ENCODE measurements around the gene CALR.
A peak's percentile ranks its signal among the peaks of the same experiment; 100 is the strongest.

Gene CALR

DNA sequence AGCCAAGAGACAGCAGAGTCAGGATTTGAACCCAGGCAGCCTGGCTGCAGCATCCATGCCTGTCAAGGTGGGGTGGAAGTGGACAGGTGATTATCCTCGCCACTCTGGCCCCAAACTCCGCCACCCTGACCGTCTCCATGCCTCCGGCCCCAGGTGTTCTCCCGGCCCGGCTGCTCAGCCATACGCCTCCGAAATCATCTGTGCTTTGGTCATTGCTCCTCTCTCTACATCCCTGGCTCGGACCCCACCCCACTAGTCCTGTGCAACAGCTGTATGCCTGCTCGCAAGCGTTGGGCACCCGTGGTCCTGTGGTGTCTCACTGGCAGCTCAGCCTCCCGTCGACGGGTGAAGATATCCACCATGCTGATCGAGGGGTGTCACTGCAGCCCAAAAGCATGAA is 34.8 kb downstream of the CALR start:
- Histone ChIP-seq H3K4me1 (ENCODE audit: control insufficient read depth, insufficient read depth, low read length) (no peaks in the 10 kb centered on the region), H3K4me3 (ENCODE audit: low read depth, low read length) (no peak overlapping the region), H3K36me3 (ENCODE audit: control insufficient read depth in 2 of 2, insufficient read depth in 1 of 2, low read length in 2 of 2) (no peaks in the 10 kb centered on the region), H3K9me3 (ENCODE audit: control insufficient read depth, insufficient read depth, low read depth, low read length) (no peaks in the 10 kb centered on the region), H3K27ac (ENCODE audit: extremely low read depth, low read depth, low read length) (no peak overlapping the region)
- ChIA-PET CTCF (interaction anchor here (0.5 to 1.0 kb wide), 4 partner anchors 8 to 305 kb away, joined by 3 to 5 read pairs (median 4); no protein-coding TSS in a partner anchor), POLR2A (no interaction called here)
- TF ChIP-seq BCL11A (tag by site-specific recombination; IDR thresholded peaks at IDR 0.05; ENCODE audit: low read depth), result no peak
- TF ChIP-seq HOXC10 (CRISPR knock-in tag; IDR thresholded peaks at IDR 0.05), result no peak
- TF ChIP-seq KLF10 (tag by site-specific recombination; IDR thresholded peaks at IDR 0.05), result no peak

- ChIA-PET POLR2A (interaction anchor here (0.6 to 1.1 kb wide), 4 partner anchors 9 to 181 kb away, joined by 3 to 4 read pairs (median 3); no protein-coding TSS in a partner anchor), CTCF (interaction anchor here (1.0 to 13.3 kb wide), 4 partner anchors 9 to 118 kb away, joined by 3 to 274 read pairs (median 40); no protein-coding TSS in a partner anchor)
- H3K27ac ChIP-seq (ENCODE audit: extremely low read depth, low read depth, low read length), result no peak overlapping the region
- H3K9me3 ChIP-seq (ENCODE audit: control insufficient read depth, insufficient read depth, low read depth, low read length), result no peaks in the 10 kb centered on the region
- H3K4me3 ChIP-seq (ENCODE audit: low read depth, low read length), result no peak overlapping the region
- H3K4me1 ChIP-seq (ENCODE audit: control insufficient read depth, insufficient read depth, low read length), result no peaks in the 10 kb centered on the region
- no peaks in the 10 kb centered on the region for H3K36me3 ChIP-seq (ENCODE audit: control insufficient read depth in 2 of 2, insufficient read depth in 1 of 2, low read length in 2 of 2)
- TF ChIP-seq ZNF202 (tag by site-specific recombination; IDR thresholded peaks at IDR 0.05; ENCODE audit: borderline replicate concordance), result no peak
- peak; percentile 36; the same call in 1 of the 2 replicates for TF ChIP-seq ATF2 (tag by site-specific recombination; IDR thresholded peaks at IDR 0.05; ENCODE audit: low read depth)
- no peak for TF ChIP-seq ZNF830 (tag by site-specific recombination; IDR thresholded peaks at IDR 0.05; ENCODE audit: low read depth)
- TF ChIP-seq ZFP69B (tag by site-specific recombination; IDR thresholded peaks at IDR 0.05), result 0 out of 2 replicates have a peak, but pooled peaks have one; percentile 39
- TF ChIP-seq ZNF629 (tag by site-specific recombination; IDR thresholded peaks at IDR 0.05), result peak; percentile 63; the same call in 1 of the 2 replicates
- 0 out of 2 replicates have a peak, but pooled peaks have one; percentile 14 for TF ChIP-seq SP3 (tag by site-specific recombination; IDR thresholded peaks at IDR 0.05)
- TF ChIP-seq ZNF311 (tag by site-specific recombination; IDR thresholded peaks at IDR 0.05; ENCODE audit: borderline replicate concordance), result no peak
- TF ChIP-seq, protein P1, sequence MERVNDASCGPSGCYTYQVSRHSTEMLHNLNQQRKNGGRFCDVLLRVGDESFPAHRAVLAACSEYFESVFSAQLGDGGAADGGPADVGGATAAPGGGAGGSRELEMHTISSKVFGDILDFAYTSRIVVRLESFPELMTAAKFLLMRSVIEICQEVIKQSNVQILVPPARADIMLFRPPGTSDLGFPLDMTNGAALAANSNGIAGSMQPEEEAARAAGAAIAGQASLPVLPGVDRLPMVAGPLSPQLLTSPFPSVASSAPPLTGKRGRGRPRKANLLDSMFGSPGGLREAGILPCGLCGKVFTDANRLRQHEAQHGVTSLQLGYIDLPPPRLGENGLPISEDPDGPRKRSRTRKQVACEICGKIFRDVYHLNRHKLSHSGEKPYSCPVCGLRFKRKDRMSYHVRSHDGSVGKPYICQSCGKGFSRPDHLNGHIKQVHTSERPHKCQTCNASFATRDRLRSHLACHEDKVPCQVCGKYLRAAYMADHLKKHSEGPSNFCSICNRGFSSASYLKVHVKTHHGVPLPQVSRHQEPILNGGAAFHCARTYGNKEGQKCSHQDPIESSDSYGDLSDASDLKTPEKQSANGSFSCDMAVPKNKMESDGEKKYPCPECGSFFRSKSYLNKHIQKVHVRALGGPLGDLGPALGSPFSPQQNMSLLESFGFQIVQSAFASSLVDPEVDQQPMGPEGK (tag by site-specific recombination; IDR thresholded peaks at IDR 0.05), result peak; percentile 47
- no peak for TF ChIP-seq ZNF24 (tag by site-specific recombination; IDR thresholded peaks at IDR 0.05)
- TF ChIP-seq, protein P2, sequence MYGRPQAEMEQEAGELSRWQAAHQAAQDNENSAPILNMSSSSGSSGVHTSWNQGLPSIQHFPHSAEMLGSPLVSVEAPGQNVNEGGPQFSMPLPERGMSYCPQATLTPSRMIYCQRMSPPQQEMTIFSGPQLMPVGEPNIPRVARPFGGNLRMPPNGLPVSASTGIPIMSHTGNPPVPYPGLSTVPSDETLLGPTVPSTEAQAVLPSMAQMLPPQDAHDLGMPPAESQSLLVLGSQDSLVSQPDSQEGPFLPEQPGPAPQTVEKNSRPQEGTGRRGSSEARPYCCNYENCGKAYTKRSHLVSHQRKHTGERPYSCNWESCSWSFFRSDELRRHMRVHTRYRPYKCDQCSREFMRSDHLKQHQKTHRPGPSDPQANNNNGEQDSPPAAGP (tag by site-specific recombination; IDR thresholded peaks at IDR 0.05), result peak; percentile 69
- TF ChIP-seq ZNF146 (tag by site-specific recombination; IDR thresholded peaks at IDR 0.05), result no peak
- TF ChIP-seq ZNF596 (tag by site-specific recombination; IDR thresholded peaks at IDR 0.05), result no peak
- TF ChIP-seq, protein P3, sequence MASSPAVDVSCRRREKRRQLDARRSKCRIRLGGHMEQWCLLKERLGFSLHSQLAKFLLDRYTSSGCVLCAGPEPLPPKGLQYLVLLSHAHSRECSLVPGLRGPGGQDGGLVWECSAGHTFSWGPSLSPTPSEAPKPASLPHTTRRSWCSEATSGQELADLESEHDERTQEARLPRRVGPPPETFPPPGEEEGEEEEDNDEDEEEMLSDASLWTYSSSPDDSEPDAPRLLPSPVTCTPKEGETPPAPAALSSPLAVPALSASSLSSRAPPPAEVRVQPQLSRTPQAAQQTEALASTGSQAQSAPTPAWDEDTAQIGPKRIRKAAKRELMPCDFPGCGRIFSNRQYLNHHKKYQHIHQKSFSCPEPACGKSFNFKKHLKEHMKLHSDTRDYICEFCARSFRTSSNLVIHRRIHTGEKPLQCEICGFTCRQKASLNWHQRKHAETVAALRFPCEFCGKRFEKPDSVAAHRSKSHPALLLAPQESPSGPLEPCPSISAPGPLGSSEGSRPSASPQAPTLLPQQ (tag by site-specific recombination; IDR thresholded peaks at IDR 0.05), result peak; percentile 67; the same call in 1 of the 2 replicates
- TF ChIP-seq KLF1 (tag by site-specific recombination; IDR thresholded peaks at IDR 0.05), result peak; percentile 67
- TF ChIP-seq ZFHX2 (tag by site-specific recombination; conservative IDR thresholded peaks at IDR 0.05), result 0 out of 2 replicates have a peak, but pooled peaks have one; percentile 17
- TF ChIP-seq ZNF37A (tag by site-specific recombination; IDR thresholded peaks at IDR 0.05), result no peak
- no peak for TF ChIP-seq ZNF621 (tag by site-specific recombination; IDR thresholded peaks at IDR 0.05)
- peak; percentile 96 for TF ChIP-seq ZNF335 (tag by site-specific recombination; conservative IDR thresholded peaks at IDR 0.05)
Measured at GRCh38 chr19:12974301-12975220, 36.2 kb downstream of the CALR start.
